NCI-H2227 (cell line): ENCODE data around the gene CUZD1.

Experiments
- DNase-seq: peaks from one replicate; lab custom pipeline; 2025; ENCODE audit not compliant: unreplicated experiment; lab: John Stamatoyannopoulos, UW

CUZD1 gene

GRCh38 chr10:122856902-122857301, 11.2 kb upstream of the CUZD1 start:
- DNase-seq = no peak

GRCh38 chr10:122855745-122856144, 10.1 kb upstream of the CUZD1 start:
- DNase-seq = peak; percentile 2

- DNase-seq = no peak
Measured at GRCh38 chr10:122854648-122855047, 9.0 kb upstream of the CUZD1 start.

- no peak for DNase-seq
Measured at GRCh38 chr10:122853665-122854313, 8.1 kb upstream of the CUZD1 start.

GRCh38 chr10:122852261-122852660, 6.6 kb upstream of the CUZD1 start:
- no peak for DNase-seq

- no peak for DNase-seq
Measured at GRCh38 chr10:122850705-122851640, 5.3 kb upstream of the CUZD1 start.

GRCh38 chr10:122849900-122850605, 4.4 kb upstream of the CUZD1 start:
- DNase-seq = no peak

GRCh38 chr10:122849090-122849489, 3.4 kb upstream of the CUZD1 start:
- no peak for DNase-seq

GRCh38 chr10:122847782-122848604, 2.3 kb upstream of the CUZD1 start:
- DNase-seq = no peak

GRCh38 chr10:122844146-122844545, 1.5 kb downstream of the CUZD1 start:
- no peak for DNase-seq

- no peak for DNase-seq
Measured at GRCh38 chr10:122841569-122841968, 4.1 kb downstream of the CUZD1 start.

- DNase-seq = no peak
Measured at GRCh38 chr10:122839505-122839904, 6.2 kb downstream of the CUZD1 start.

GRCh38 chr10:122838880-122839279, 6.8 kb downstream of the CUZD1 start:
- DNase-seq = no peak

GRCh38 chr10:122835908-122836307, 9.7 kb downstream of the CUZD1 start:
- DNase-seq = no peak

GRCh38 chr10:122830965-122831353, 14.7 kb downstream of the CUZD1 start:
- DNase-seq = no peak

- DNase-seq = no peak
Measured at GRCh38 chr10:122830273-122830964, 15.2 kb downstream of the CUZD1 start.

GRCh38 chr10:122829454-122829853, 16.2 kb downstream of the CUZD1 start:
- no peak for DNase-seq

GRCh38 chr10:122828716-122829255, 16.9 kb downstream of the CUZD1 start:
- no peak for DNase-seq

GRCh38 chr10:122827302-122827701, 18.4 kb downstream of the CUZD1 start:
- DNase-seq = no peak
